ENCODE results near the gene MRPL9. TPM values are rescaled to one million over a fixed set of nuclear protein-coding genes. Genes with fewer than 3 reads are reported as not detected.
"Not testable (repeated sequence)": the region's sequence is repeated elsewhere in the genome, so short reads cannot be mapped to it uniquely, and the experiment has no call there.

MRPL9 gene
- polyA plus RNA-seq, 6 donors from 2014 or later = 126 to 160 (median 142) TPM

- DNase-seq (no peak), ATAC-seq (ENCODE audit: low read depth in 2 of 2) (no peak)
- H3K9me3 Mint-ChIP-seq = peaks cover 7 to 26% (median 20%) of the 10 kb centered on the region in 7 donors
- no peak overlapping the region for H3K27ac Mint-ChIP-seq
- no peaks in the 10 kb centered on the region for H3K4me1 Mint-ChIP-seq
- no peak overlapping the region for H3K4me3 Mint-ChIP-seq
- peaks cover 0 to 17% of the 10 kb centered on the region in 2 donors for H3K36me3 Mint-ChIP-seq
- H3K27me3 Mint-ChIP-seq = peaks cover 3 to 14% (median 4%) of the 10 kb centered on the region in 3 donors
These were observed 23.5 kb downstream of the MRPL9 start for GRCh38 chr1:151739590-151740355.

- Mint-ChIP-seq H3K27me3 (peaks cover 5 to 26% (median 16%) of the 10 kb centered on the region in 3 donors), H3K27ac (no peak overlapping the region), H3K9me3 (peaks cover 7 to 26% (median 20%) of the 10 kb centered on the region in 7 donors), H3K4me1 (peaks cover 0 to 3% (median 0%) of the 10 kb centered on the region in 3 donors), H3K4me3 (no peak overlapping the region), H3K36me3 (peaks cover 0 to 17% of the 10 kb centered on the region in 2 donors)
- ATAC-seq (ENCODE audit: low read depth in 2 of 2) = no peak
- DNase-seq = no peak
These were observed 25.8 kb downstream of the MRPL9 start for GRCh38 chr1:151737479-151737878.

GRCh38 chr1:151737026-151737425 lies 26.3 kb downstream of the MRPL9 start:
- no peak overlapping the region for H3K27ac Mint-ChIP-seq
- no peak for ATAC-seq (ENCODE audit: low read depth in 2 of 2)
- peaks cover 8 to 30% (median 21%) of the 10 kb centered on the region in 3 donors for H3K27me3 Mint-ChIP-seq
- peaks cover 7 to 26% (median 20%) of the 10 kb centered on the region in 7 donors for H3K9me3 Mint-ChIP-seq
- no peak overlapping the region for H3K4me3 Mint-ChIP-seq
- peaks cover 0 to 17% of the 10 kb centered on the region in 2 donors for H3K36me3 Mint-ChIP-seq
- no peak for DNase-seq
- peaks cover 0 to 3% (median 0%) of the 10 kb centered on the region in 3 donors for H3K4me1 Mint-ChIP-seq

GRCh38 chr1:151733995-151734394 lies 29.3 kb downstream of the MRPL9 start:
- Mint-ChIP-seq H3K36me3 (peaks cover 3 to 17% of the 10 kb centered on the region in 2 donors), H3K9me3 (peaks cover 7 to 25% (median 20%) of the 10 kb centered on the region in 7 donors), H3K27me3 (peaks cover 19 to 48% (median 44%) of the 10 kb centered on the region in 3 donors), H3K4me3 (peak overlapping the region in 1 of 8 donors; percentile 81)
- not testable (repeated sequence) for ATAC-seq (ENCODE audit: low read depth in 2 of 2); DNase-seq; H3K27ac Mint-ChIP-seq; H3K4me1 Mint-ChIP-seq

GRCh38 chr1:151733126-151733525 lies 30.2 kb downstream of the MRPL9 start:
- DNase-seq (no peak), ATAC-seq (ENCODE audit: low read depth in 2 of 2) (no peak)
- Mint-ChIP-seq H3K36me3 (peaks cover 3 to 13% of the 10 kb centered on the region in 2 donors), H3K27me3 (peaks cover 23 to 55% (median 53%) of the 10 kb centered on the region in 3 donors), H3K4me3 (no peak overlapping the region), H3K4me1 (peaks cover 0 to 3% (median 0%) of the 10 kb centered on the region in 3 donors), H3K27ac (no peak overlapping the region), H3K9me3 (peaks cover 7 to 18% (median 17%) of the 10 kb centered on the region in 7 donors)

GRCh38 chr1:151729966-151730291 lies 33.4 kb downstream of the MRPL9 start:
- ATAC-seq (ENCODE audit: low read depth in 2 of 2) = no peak
- peaks cover 0 to 2% (median 0%) of the 10 kb centered on the region in 7 donors for H3K9me3 Mint-ChIP-seq
- peaks cover 0 to 3% of the 10 kb centered on the region in 2 donors for H3K36me3 Mint-ChIP-seq
- H3K27ac Mint-ChIP-seq = no peak overlapping the region
- no peak for DNase-seq
- peaks cover 39 to 82% (median 69%) of the 10 kb centered on the region in 3 donors for H3K27me3 Mint-ChIP-seq
- no peak overlapping the region for H3K4me3 Mint-ChIP-seq
- H3K4me1 Mint-ChIP-seq = peaks cover 0 to 3% (median 0%) of the 10 kb centered on the region in 3 donors

- Mint-ChIP-seq H3K4me1 (no peaks in the 10 kb centered on the region), H3K27me3 (peaks cover 41 to 79% (median 64%) of the 10 kb centered on the region in 3 donors), H3K9me3 (peaks cover 0 to 2% (median 0%) of the 10 kb centered on the region in 7 donors), H3K36me3 (peaks cover 0 to 3% of the 10 kb centered on the region in 2 donors), H3K27ac (peak overlapping the region in 1 of 6 donors; percentile 42), H3K4me3 (no peak overlapping the region)
- DNase-seq = no peak
- no peak for ATAC-seq (ENCODE audit: low read depth in 2 of 2)
These were observed 33.9 kb downstream of the MRPL9 start for GRCh38 chr1:151729157-151729965.

- H3K4me3 Mint-ChIP-seq = no peak overlapping the region
- DNase-seq = no peak
- H3K4me1 Mint-ChIP-seq = no peaks in the 10 kb centered on the region
- H3K27ac Mint-ChIP-seq = no peak overlapping the region
- peaks cover 46 to 84% (median 59%) of the 10 kb centered on the region in 3 donors for H3K27me3 Mint-ChIP-seq
- H3K36me3 Mint-ChIP-seq = peaks cover 0 to 3% of the 10 kb centered on the region in 2 donors
- peaks cover 0 to 2% (median 0%) of the 10 kb centered on the region in 7 donors for H3K9me3 Mint-ChIP-seq
- ATAC-seq (ENCODE audit: low read depth in 2 of 2) = no peak
These were observed 34.9 kb downstream of the MRPL9 start for GRCh38 chr1:151728151-151729054.

- Mint-ChIP-seq H3K27me3 (peaks cover 37 to 63% (median 38%) of the 10 kb centered on the region in 3 donors), H3K9me3 (peaks cover 0 to 2% (median 0%) of the 10 kb centered on the region in 7 donors), H3K4me3 (peak overlapping the region in 1 of 8 donors; percentile 42), H3K36me3 (no peaks in the 10 kb centered on the region), H3K27ac (no peak overlapping the region), H3K4me1 (peaks cover 8 to 20% (median 18%) of the 10 kb centered on the region in 3 donors)
- ATAC-seq (ENCODE audit: low read depth in 2 of 2) = no peak
- no peak for DNase-seq
These were observed 39.4 kb downstream of the MRPL9 start for GRCh38 chr1:151723726-151724370.

GRCh38 chr1:151721788-151722510 lies 41.3 kb downstream of the MRPL9 start:
- peaks cover 48 to 64% (median 48%) of the 10 kb centered on the region in 3 donors for H3K27me3 Mint-ChIP-seq
- peak overlapping the region in 1 of 6 donors; percentile 33 for H3K27ac Mint-ChIP-seq
- H3K9me3 Mint-ChIP-seq = peaks cover 0 to 5% (median 0%) of the 10 kb centered on the region in 7 donors
- peaks cover 12 to 32% (median 23%) of the 10 kb centered on the region in 3 donors for H3K4me1 Mint-ChIP-seq
- DNase-seq (no peak), ATAC-seq (ENCODE audit: low read depth in 2 of 2) (no peak)
- H3K36me3 Mint-ChIP-seq = peaks cover 0 to 4% of the 10 kb centered on the region in 2 donors
- H3K4me3 Mint-ChIP-seq = peak overlapping the region; percentile 79 to 94 (median 84)

GRCh38 chr1:151720974-151721787 lies 42.1 kb downstream of the MRPL9 start, which contains the start of gene RIIAD1:
TSS of gene RIIAD1 (plus strand) at chr1:151721522. CDS start at chr1:151721537, 15 bp downstream.
- H3K27ac Mint-ChIP-seq = peak within 1 kb of the TSS in 5 of 6 donors; percentile 43 to 93 (median 85)
- peak within 1 kb of the TSS; percentile 79 to 96 (median 88) for H3K4me3 Mint-ChIP-seq
- peaks cover 0 to 7% of the 10 kb centered on the region in 2 donors for H3K36me3 Mint-ChIP-seq
- ATAC-seq (ENCODE audit: low read depth in 2 of 2) = peak; percentile 85
- peaks cover 15 to 35% (median 25%) of the 10 kb centered on the region in 3 donors for H3K4me1 Mint-ChIP-seq
- H3K27me3 Mint-ChIP-seq = peaks cover 50 to 64% (median 53%) of the 10 kb centered on the region in 3 donors
- peaks cover 0 to 5% (median 0%) of the 10 kb centered on the region in 7 donors for H3K9me3 Mint-ChIP-seq
- DNase-seq = peak; percentile 41

Measured in naive B cell (primary cell).